ENCODE data around the gene RHBDD1. TPM values are rescaled to one million over a fixed set of nuclear protein-coding genes. Genes with fewer than 3 reads are reported as not detected.
A peak's percentile ranks its signal among the peaks of the same experiment; 100 is the strongest.

The RHBDD1 gene
- polyA plus RNA-seq, 2 donors: 3.9 to 5.2 TPM

DNA sequence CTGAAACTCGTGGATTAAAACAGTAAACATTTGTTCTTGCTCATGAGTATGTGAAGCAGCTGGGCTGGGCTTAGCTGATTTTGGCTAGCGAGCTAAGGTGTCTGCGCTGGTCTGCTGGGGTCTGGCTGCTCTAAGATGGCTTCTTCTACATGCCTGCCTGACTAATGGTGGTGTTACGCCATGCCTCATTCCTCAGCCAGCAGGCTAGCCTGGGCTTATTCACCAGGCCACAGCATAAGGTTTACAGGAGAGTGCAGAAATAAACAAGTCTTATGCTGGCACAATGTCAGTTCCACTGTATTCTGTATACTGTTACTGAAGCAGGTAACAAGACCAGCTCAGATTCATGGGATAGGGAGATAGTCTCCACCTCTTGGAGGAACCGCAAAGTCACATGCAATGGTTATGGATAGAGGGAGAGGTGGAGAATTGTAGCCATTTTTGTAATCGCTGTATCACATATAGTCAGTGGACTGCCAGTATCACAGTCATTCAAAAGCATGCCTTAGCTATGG is 80.0 kb downstream of the RHBDD1 start:
- no peak overlapping the region for H3K4me3 ChIP-seq (ENCODE audit: low read depth in 1 of 2, low read length in 2 of 2)
- WGBS, 2 donors: 65 to 77% methylated on average over 6 of the region's 6 CpGs
- peaks cover 0 to 2% of the 10 kb centered on the region in 2 donors for H3K9me3 ChIP-seq (ENCODE audit: control insufficient read depth in 2 of 2, insufficient read depth in 1 of 2, low read depth in 1 of 2, low read length in 1 of 2)
- H3K36me3 ChIP-seq (ENCODE audit: control insufficient read depth in 2 of 2, insufficient read depth in 2 of 2, low read length in 1 of 2): peaks cover 0 to 2% of the 10 kb centered on the region in 2 donors
- peak overlapping the region in 1 of 2 donors; percentile 7 for H3K27ac ChIP-seq (ENCODE audit: low read depth in 2 of 2, low read length in 1 of 2)
- no peaks in the 10 kb centered on the region for H3K27me3 ChIP-seq (ENCODE audit: control insufficient read depth in 1 of 2, insufficient read depth in 2 of 2, low read length in 2 of 2)
- H3K4me1 ChIP-seq (ENCODE audit: control insufficient read depth in 2 of 2, insufficient read depth in 2 of 2, low read length in 1 of 2): no peaks in the 10 kb centered on the region

GRCh38 chr2:226916669-226917068 is 80.8 kb downstream of the RHBDD1 start:
- WGBS, 2 donors: 74 to 83% methylated on average over 1 of the region's 1 CpG
- Histone ChIP-seq H3K36me3 (ENCODE audit: control insufficient read depth in 2 of 2, insufficient read depth in 2 of 2, low read length in 1 of 2) (peaks cover 0 to 2% of the 10 kb centered on the region in 2 donors), H3K27me3 (ENCODE audit: control insufficient read depth in 1 of 2, insufficient read depth in 2 of 2, low read length in 2 of 2) (no peaks in the 10 kb centered on the region), H3K4me3 (ENCODE audit: low read depth in 1 of 2, low read length in 2 of 2) (no peak overlapping the region), H3K27ac (ENCODE audit: low read depth in 2 of 2, low read length in 1 of 2) (no peak overlapping the region), H3K4me1 (ENCODE audit: control insufficient read depth in 2 of 2, insufficient read depth in 2 of 2, low read length in 1 of 2) (no peaks in the 10 kb centered on the region), H3K9me3 (ENCODE audit: control insufficient read depth in 2 of 2, insufficient read depth in 1 of 2, low read depth in 1 of 2, low read length in 1 of 2) (peaks cover 0 to 2% of the 10 kb centered on the region in 2 donors)

GRCh38 chr2:226932443-226932842 is 96.6 kb downstream of the RHBDD1 start:
- WGBS, 2 donors: 90 to 97% methylated on average over 5 of the region's 5 CpGs
- Histone ChIP-seq H3K36me3 (ENCODE audit: control insufficient read depth in 2 of 2, insufficient read depth in 2 of 2, low read length in 1 of 2) (no peaks in the 10 kb centered on the region), H3K27ac (ENCODE audit: low read depth in 2 of 2, low read length in 1 of 2) (no peak overlapping the region)

GRCh38 chr2:226934546-226935201 is 98.8 kb downstream of the RHBDD1 start:
- no peaks in the 10 kb centered on the region for H3K36me3 ChIP-seq (ENCODE audit: control insufficient read depth in 2 of 2, insufficient read depth in 2 of 2, low read length in 1 of 2)
- no peaks in the 10 kb centered on the region for H3K9me3 ChIP-seq (ENCODE audit: control insufficient read depth in 2 of 2, insufficient read depth in 1 of 2, low read depth in 1 of 2, low read length in 1 of 2)
- 93 to 97% methylated on average over 2 of the region's 2 CpGs for WGBS, 2 donors

More at GRCh38 chr2:226932443-226932842, 96.6 kb downstream of the RHBDD1 start:
- Histone ChIP-seq H3K4me1 (ENCODE audit: control insufficient read depth in 2 of 2, insufficient read depth in 2 of 2, low read length in 1 of 2) (no peaks in the 10 kb centered on the region), H3K4me3 (ENCODE audit: low read depth in 1 of 2, low read length in 2 of 2) (no peak overlapping the region), H3K27me3 (ENCODE audit: control insufficient read depth in 1 of 2, insufficient read depth in 2 of 2, low read length in 2 of 2) (no peaks in the 10 kb centered on the region), H3K9me3 (ENCODE audit: control insufficient read depth in 2 of 2, insufficient read depth in 1 of 2, low read depth in 1 of 2, low read length in 1 of 2) (no peaks in the 10 kb centered on the region)

DNA sequence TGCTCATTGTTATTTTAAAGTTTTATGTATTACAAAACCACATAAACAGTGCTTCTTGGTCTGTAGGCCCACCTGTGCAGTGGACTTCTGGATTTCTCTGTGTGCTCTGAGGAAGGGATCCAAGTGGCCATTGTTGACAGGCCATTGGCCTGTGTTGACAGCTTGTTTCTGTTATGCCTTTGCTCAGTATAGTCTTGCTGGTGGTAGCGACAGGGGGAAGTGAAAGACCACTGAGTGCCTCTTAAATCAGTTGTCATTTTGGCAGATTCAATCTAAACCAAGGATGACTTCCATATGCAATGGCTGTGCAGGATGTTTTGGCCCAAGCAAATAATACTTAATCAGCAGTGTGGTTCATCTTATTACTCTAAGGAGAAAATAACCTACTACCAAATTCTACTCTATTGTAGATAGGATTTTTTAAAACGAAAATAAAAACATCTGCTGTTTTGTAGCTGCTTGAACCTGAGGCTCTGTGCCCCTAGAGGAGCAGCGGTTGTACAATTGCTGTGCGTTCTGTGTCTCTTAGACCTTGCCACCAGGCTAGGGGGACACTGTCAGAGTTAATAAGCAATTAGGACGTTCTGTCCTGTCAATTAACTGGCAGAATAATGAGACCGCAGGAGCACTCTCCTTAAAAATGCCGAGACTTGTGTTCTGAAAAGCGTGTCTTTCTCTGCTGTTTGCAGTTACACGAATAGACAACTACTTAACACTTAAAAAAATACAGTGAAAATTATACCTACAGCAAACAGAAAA is 108.2 kb downstream of the RHBDD1 start:
- Histone ChIP-seq H3K27me3 (ENCODE audit: control insufficient read depth in 1 of 2, insufficient read depth in 2 of 2, low read length in 2 of 2) (no peaks in the 10 kb centered on the region), H3K9me3 (ENCODE audit: control insufficient read depth in 2 of 2, insufficient read depth in 1 of 2, low read depth in 1 of 2, low read length in 1 of 2) (no peaks in the 10 kb centered on the region), H3K27ac (ENCODE audit: low read depth in 2 of 2, low read length in 1 of 2) (no peak overlapping the region), H3K4me1 (ENCODE audit: control insufficient read depth in 2 of 2, insufficient read depth in 2 of 2, low read length in 1 of 2) (no peaks in the 10 kb centered on the region), H3K4me3 (ENCODE audit: low read depth in 1 of 2, low read length in 2 of 2) (no peak overlapping the region), H3K36me3 (ENCODE audit: control insufficient read depth in 2 of 2, insufficient read depth in 2 of 2, low read length in 1 of 2) (no peaks in the 10 kb centered on the region)
- WGBS, 2 donors: 91 to 92% methylated on average over 9 of the region's 9 CpGs

More at GRCh38 chr2:226934546-226935201, 98.8 kb downstream of the RHBDD1 start:
- Histone ChIP-seq H3K4me1 (ENCODE audit: control insufficient read depth in 2 of 2, insufficient read depth in 2 of 2, low read length in 1 of 2) (no peaks in the 10 kb centered on the region), H3K27me3 (ENCODE audit: control insufficient read depth in 1 of 2, insufficient read depth in 2 of 2, low read length in 2 of 2) (no peaks in the 10 kb centered on the region), H3K4me3 (ENCODE audit: low read depth in 1 of 2, low read length in 2 of 2) (no peak overlapping the region), H3K27ac (ENCODE audit: low read depth in 2 of 2, low read length in 1 of 2) (no peak overlapping the region)

GRCh38 chr2:226953206-226953605 is 117.4 kb downstream of the RHBDD1 start:
- Histone ChIP-seq H3K4me1 (ENCODE audit: control insufficient read depth in 2 of 2, insufficient read depth in 2 of 2, low read length in 1 of 2) (peaks cover 0 to 6% of the 10 kb centered on the region in 2 donors), H3K9me3 (ENCODE audit: control insufficient read depth in 2 of 2, insufficient read depth in 1 of 2, low read depth in 1 of 2, low read length in 1 of 2) (no peaks in the 10 kb centered on the region), H3K36me3 (ENCODE audit: control insufficient read depth in 2 of 2, insufficient read depth in 2 of 2, low read length in 1 of 2) (no peaks in the 10 kb centered on the region), H3K27ac (ENCODE audit: low read depth in 2 of 2, low read length in 1 of 2) (no peak overlapping the region), H3K4me3 (ENCODE audit: low read depth in 1 of 2, low read length in 2 of 2) (no peak overlapping the region), H3K27me3 (ENCODE audit: control insufficient read depth in 1 of 2, insufficient read depth in 2 of 2, low read length in 2 of 2) (no peaks in the 10 kb centered on the region)
- 82 to 87% methylated on average over 3 of the region's 3 CpGs for WGBS, 2 donors

DNA sequence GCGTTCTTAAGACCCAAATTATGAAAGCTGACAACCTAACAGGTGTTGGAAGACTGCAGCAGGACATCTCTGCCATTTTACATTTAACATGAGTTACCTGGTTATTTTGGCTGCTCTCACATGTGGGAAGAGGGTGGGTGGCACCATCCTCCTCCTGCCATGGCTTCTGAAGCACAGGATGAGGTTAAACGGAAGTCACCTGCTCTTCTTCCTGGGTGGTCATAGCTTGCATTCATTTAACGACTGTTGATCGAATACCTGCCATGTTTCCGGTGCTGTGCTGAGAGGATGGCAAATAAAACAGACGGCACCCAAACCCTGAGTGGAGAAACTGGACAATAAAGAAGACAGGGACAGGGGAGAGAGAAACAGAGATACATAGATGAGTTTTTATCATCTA is 118.0 kb downstream of the RHBDD1 start:
- WGBS, 2 donors: 88 to 91% methylated on average over 6 of the region's 6 CpGs
- H3K36me3 ChIP-seq (ENCODE audit: control insufficient read depth in 2 of 2, insufficient read depth in 2 of 2, low read length in 1 of 2): no peaks in the 10 kb centered on the region
- no peak overlapping the region for H3K27ac ChIP-seq (ENCODE audit: low read depth in 2 of 2, low read length in 1 of 2)
- H3K4me1 ChIP-seq (ENCODE audit: control insufficient read depth in 2 of 2, insufficient read depth in 2 of 2, low read length in 1 of 2): peaks cover 0 to 6% of the 10 kb centered on the region in 2 donors
- H3K27me3 ChIP-seq (ENCODE audit: control insufficient read depth in 1 of 2, insufficient read depth in 2 of 2, low read length in 2 of 2): no peaks in the 10 kb centered on the region
- no peak overlapping the region for H3K4me3 ChIP-seq (ENCODE audit: low read depth in 1 of 2, low read length in 2 of 2)
- no peaks in the 10 kb centered on the region for H3K9me3 ChIP-seq (ENCODE audit: control insufficient read depth in 2 of 2, insufficient read depth in 1 of 2, low read depth in 1 of 2, low read length in 1 of 2)

DNA sequence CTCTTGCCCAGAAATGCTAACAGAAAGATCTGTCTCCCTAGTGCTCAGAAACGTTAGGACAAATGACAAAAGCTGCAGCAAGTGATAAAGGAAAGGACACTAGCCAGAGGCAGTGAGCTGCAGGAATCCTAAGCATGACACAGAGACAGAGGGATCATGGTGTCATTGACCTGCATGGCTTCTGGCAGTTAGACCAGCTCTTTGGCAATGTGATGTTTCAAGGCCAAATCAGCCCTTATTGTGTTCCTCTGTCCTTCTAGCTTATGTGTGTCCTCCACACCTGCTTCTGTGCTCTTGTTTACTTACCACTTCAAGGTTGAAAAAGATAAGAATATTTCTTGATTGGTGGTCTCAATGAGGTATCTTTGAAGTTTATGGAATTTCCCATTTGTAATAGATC is 120.8 kb downstream of the RHBDD1 start:
- Histone ChIP-seq H3K9me3 (ENCODE audit: control insufficient read depth in 2 of 2, insufficient read depth in 1 of 2, low read depth in 1 of 2, low read length in 1 of 2) (no peaks in the 10 kb centered on the region), H3K27ac (ENCODE audit: low read depth in 2 of 2, low read length in 1 of 2) (no peak overlapping the region), H3K36me3 (ENCODE audit: control insufficient read depth in 2 of 2, insufficient read depth in 2 of 2, low read length in 1 of 2) (no peaks in the 10 kb centered on the region), H3K27me3 (ENCODE audit: control insufficient read depth in 1 of 2, insufficient read depth in 2 of 2, low read length in 2 of 2) (no peaks in the 10 kb centered on the region), H3K4me3 (ENCODE audit: low read depth in 1 of 2, low read length in 2 of 2) (no peak overlapping the region), H3K4me1 (ENCODE audit: control insufficient read depth in 2 of 2, insufficient read depth in 2 of 2, low read length in 1 of 2) (peaks cover 0 to 6% of the 10 kb centered on the region in 2 donors)
- WGBS, 2 donors: 54% methylated on average over 1 of the region's 1 CpG

DNA sequence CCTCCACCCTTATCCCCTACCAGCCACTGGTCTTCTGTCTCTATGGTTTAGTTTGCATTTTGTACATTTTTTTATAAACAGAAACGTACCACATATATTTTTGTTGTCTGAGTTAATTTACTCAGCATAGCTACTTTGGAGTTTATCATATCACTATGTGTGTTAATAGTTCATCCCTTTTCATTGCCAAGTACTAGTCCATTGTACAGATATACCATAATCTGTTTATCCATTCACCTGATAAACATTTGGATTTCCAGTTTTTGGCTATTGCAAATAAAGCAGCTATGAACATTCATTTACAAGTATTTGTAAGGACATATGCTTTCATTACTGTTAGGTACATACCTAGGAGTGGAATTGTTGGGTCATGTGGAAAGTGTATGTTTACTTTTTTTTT is 123.6 kb downstream of the RHBDD1 start:
- Histone ChIP-seq H3K4me1 (ENCODE audit: control insufficient read depth in 2 of 2, insufficient read depth in 2 of 2, low read length in 1 of 2) (peaks cover 0 to 6% of the 10 kb centered on the region in 2 donors), H3K36me3 (ENCODE audit: control insufficient read depth in 2 of 2, insufficient read depth in 2 of 2, low read length in 1 of 2) (no peaks in the 10 kb centered on the region), H3K9me3 (ENCODE audit: control insufficient read depth in 2 of 2, insufficient read depth in 1 of 2, low read depth in 1 of 2, low read length in 1 of 2) (no peaks in the 10 kb centered on the region), H3K4me3 (ENCODE audit: low read depth in 1 of 2, low read length in 2 of 2) (no peak overlapping the region), H3K27me3 (ENCODE audit: control insufficient read depth in 1 of 2, insufficient read depth in 2 of 2, low read length in 2 of 2) (no peaks in the 10 kb centered on the region), H3K27ac (ENCODE audit: low read depth in 2 of 2, low read length in 1 of 2) (no peak overlapping the region)
- WGBS, 2 donors: 87 to 90% methylated on average over 1 of the region's 1 CpG

Data from esophagus (tissue), 2 donors.